MG63 (cell line): Measurements from ENCODE around the gene PNMA6E. TPM values are rescaled to one million over a fixed set of nuclear protein-coding genes. Genes with fewer than 3 reads are reported as not detected.
"Not testable (repeated sequence)": the region's sequence is repeated elsewhere in the genome, so short reads cannot be mapped to it uniquely, and the experiment has no call there.

Experiments used
- DNase-seq: peaks from one replicate; pipeline ENCODE4 v3.0.0-alpha.2; 2020
- H3K27me3 ChIP-seq: fragments of 250-450 bp; sonication (Bioruptor Pico); 2 replicates; pipeline ENCODE4 v1.5.1; 2020; ENCODE audit warnings: mild to moderate bottlenecking, moderate library complexity
- H3K36me3 ChIP-seq: fragments of 250-450 bp; sonication (Bioruptor Pico); 2 replicates; pipeline ENCODE4 v1.5.1; 2020; ENCODE audit warnings: mild to moderate bottlenecking, moderate library complexity
- H3K4me3 ChIP-seq: fragments of 250-450 bp; sonication (Bioruptor Pico); 2 replicates; pipeline ENCODE4 v1.5.1; 2020; ENCODE audit warnings: mild to moderate bottlenecking, moderate library complexity
- H3K9me3 ChIP-seq: fragments of 250-450 bp; sonication (Bioruptor Pico); 2 replicates; pipeline ENCODE4 v1.5.1; 2020; ENCODE audit warnings: mild to moderate bottlenecking, moderate library complexity
- total RNA-seq: library from RNA; depleted of rRNA; stranded (reverse); fragments of >200 nt; shearing (Covaris generic); gene quantifications from 2 replicates; pipeline ENCODE4 v1.2.3, GENCODE V29; 2014; ENCODE audit warnings: low replicate concordance

PNMA6E gene
- total RNA-seq, 1 experiment from 2014 or later, result not detected

GRCh38 chrX:153412746-153413720 is 11.9 kb upstream of the PNMA6E start:
- Histone ChIP-seq H3K36me3 (no peaks in the 10 kb centered on the region), H3K27me3 (no peaks in the 10 kb centered on the region)
- no peak for DNase-seq

GRCh38 chrX:153411988-153412574 is 10.9 kb upstream of the PNMA6E start:
- no peak for DNase-seq
- no peaks in the 10 kb centered on the region for H3K9me3 ChIP-seq
- H3K36me3 ChIP-seq, result no peaks in the 10 kb centered on the region
- no peak overlapping the region for H3K4me3 ChIP-seq
- no peaks in the 10 kb centered on the region for H3K27me3 ChIP-seq

More at GRCh38 chrX:153412746-153413720, 11.9 kb upstream of the PNMA6E start:
- no peaks in the 10 kb centered on the region for H3K9me3 ChIP-seq
- H3K4me3 ChIP-seq, result no peak overlapping the region

- Histone ChIP-seq H3K27me3 (no peaks in the 10 kb centered on the region), H3K9me3 (no peaks in the 10 kb centered on the region), H3K36me3 (no peaks in the 10 kb centered on the region), H3K4me3 (peak within 1 kb of the TSS; percentile 40)
- DNase-seq, result peak; percentile 7
Measured at GRCh38 chrX:153411255-153411987, 10.3 kb upstream of the PNMA6E start, which contains the start of gene ZFP92. Gene ZFP92 (plus strand): TSS chrX:153411472. CDS start chrX:153418323, 6,851 bp downstream.

GRCh38 chrX:153410888-153411254 is 9.7 kb upstream of the PNMA6E start:
- Histone ChIP-seq H3K27me3 (no peaks in the 10 kb centered on the region), H3K36me3 (no peaks in the 10 kb centered on the region), H3K4me3 (peak overlapping the region; percentile 40; the same call in 1 of the 2 replicates), H3K9me3 (no peaks in the 10 kb centered on the region)
- DNase-seq, result no peak

- Histone ChIP-seq H3K27me3 (no peaks in the 10 kb centered on the region), H3K9me3 (no peaks in the 10 kb centered on the region), H3K4me3 (no peak overlapping the region), H3K36me3 (no peaks in the 10 kb centered on the region)
- no peak for DNase-seq
Measured at GRCh38 chrX:153410373-153410772, 9.2 kb upstream of the PNMA6E start.

- H3K4me3 ChIP-seq, result no peak overlapping the region
- no peaks in the 10 kb centered on the region for H3K9me3 ChIP-seq
- DNase-seq, result no peak
- no peaks in the 10 kb centered on the region for H3K27me3 ChIP-seq
- H3K36me3 ChIP-seq, result no peaks in the 10 kb centered on the region
Measured at GRCh38 chrX:153409414-153410101, 8.4 kb upstream of the PNMA6E start.

GRCh38 chrX:153408871-153409351 is 7.8 kb upstream of the PNMA6E start:
- Histone ChIP-seq H3K9me3 (no peaks in the 10 kb centered on the region), H3K4me3 (no peak overlapping the region), H3K36me3 (no peaks in the 10 kb centered on the region), H3K27me3 (no peaks in the 10 kb centered on the region)
- DNase-seq, result no peak

GRCh38 chrX:153408221-153408721 is 7.1 kb upstream of the PNMA6E start:
- Histone ChIP-seq H3K4me3 (no peak overlapping the region), H3K9me3 (no peaks in the 10 kb centered on the region), H3K27me3 (peaks cover under 1% of the 10 kb centered on the region; the same call in 1 of the 2 replicates), H3K36me3 (no peaks in the 10 kb centered on the region)
- DNase-seq, result no peak

GRCh38 chrX:153407736-153408135 is 6.6 kb upstream of the PNMA6E start:
- DNase-seq, result no peak
- no peaks in the 10 kb centered on the region for H3K36me3 ChIP-seq
- no peaks in the 10 kb centered on the region for H3K9me3 ChIP-seq
- H3K4me3 ChIP-seq, result no peak overlapping the region
- H3K27me3 ChIP-seq, result peaks cover 2% of the 10 kb centered on the region; the same call in 1 of the 2 replicates

- Histone ChIP-seq H3K9me3 (no peaks in the 10 kb centered on the region), H3K27me3 (peaks cover 2% of the 10 kb centered on the region; the same call in 1 of the 2 replicates), H3K36me3 (no peaks in the 10 kb centered on the region), H3K4me3 (no peak overlapping the region)
- no peak for DNase-seq
Measured at GRCh38 chrX:153406903-153407302, 5.8 kb upstream of the PNMA6E start.

- peaks cover 2% of the 10 kb centered on the region; the same call in 1 of the 2 replicates for H3K27me3 ChIP-seq
- DNase-seq, result no peak
- H3K4me3 ChIP-seq, result no peak overlapping the region
- no peaks in the 10 kb centered on the region for H3K36me3 ChIP-seq
- H3K9me3 ChIP-seq, result no peaks in the 10 kb centered on the region
Measured at GRCh38 chrX:153406011-153406410, 4.9 kb upstream of the PNMA6E start.

GRCh38 chrX:153405426-153405825 is 4.3 kb upstream of the PNMA6E start:
- Histone ChIP-seq H3K4me3 (no peak overlapping the region), H3K9me3 (no peaks in the 10 kb centered on the region), H3K36me3 (no peaks in the 10 kb centered on the region), H3K27me3 (peaks cover 2% of the 10 kb centered on the region; the same call in 1 of the 2 replicates)
- no peak for DNase-seq

- not testable (repeated sequence) for H3K9me3 ChIP-seq, H3K4me3 ChIP-seq, H3K27me3 ChIP-seq, H3K36me3 ChIP-seq, DNase-seq
Measured at GRCh38 chrX:153404333-153404732, 3.2 kb upstream of the PNMA6E start.

GRCh38 chrX:153400146-153401132 is 711 bp downstream of the PNMA6E start:
- Histone ChIP-seq H3K4me3 (no peak overlapping the region), H3K36me3 (no peaks in the 10 kb centered on the region), H3K9me3 (no peaks in the 10 kb centered on the region), H3K27me3 (peaks cover 2% of the 10 kb centered on the region; the same call in 1 of the 2 replicates)
- peak; percentile 29 for DNase-seq
